ENCODE data around the gene UBAP2.
A peak's percentile ranks its signal among the peaks of the same experiment; 100 is the strongest.

The UBAP2 gene

GRCh38 chr9:34048727-34049629, at the start of gene UBAP2:
Gene UBAP2, minus strand, starts transcription at chr9:34048887. Its CDS starts 31,739 bp downstream, at chr9:34017148.
- TF ChIP-seq CTCF (IDR thresholded peaks at IDR 0.05), result peak; percentile 41
- Histone ChIP-seq H3K36me3 (no peaks in the 10 kb centered on the region), H3K4me3 (ENCODE audit: low read depth in 1 of 2, low read length in 1 of 2) (peak within 1 kb of the TSS; percentile 100), H3K27ac (peak within 1 kb of the TSS; percentile 89), H3K4me1 (ENCODE audit: control insufficient read depth in 1 of 2, insufficient read depth in 1 of 2, low read depth in 1 of 2, low read length in 1 of 2) (peaks cover 26% of the 10 kb centered on the region in 2 experiments), H3K9me3 (no peaks in the 10 kb centered on the region), H3K27me3 (no peaks in the 10 kb centered on the region)

GRCh38 chr9:34098307-34098706, 49.6 kb upstream of the UBAP2 start:
- no peak for TF ChIP-seq CTCF (IDR thresholded peaks at IDR 0.05)
- peaks cover 97% of the 10 kb centered on the region for H3K36me3 ChIP-seq
- no peaks in the 10 kb centered on the region for H3K4me1 ChIP-seq (ENCODE audit: control insufficient read depth in 1 of 2, insufficient read depth in 1 of 2, low read depth in 1 of 2, low read length in 1 of 2)
- H3K4me3 ChIP-seq (ENCODE audit: low read depth in 1 of 2, low read length in 1 of 2), result no peak overlapping the region
- no peaks in the 10 kb centered on the region for H3K9me3 ChIP-seq
- no peak overlapping the region for H3K27ac ChIP-seq
- no peaks in the 10 kb centered on the region for H3K27me3 ChIP-seq

GRCh38 chr9:34097865-34098264, 49.2 kb upstream of the UBAP2 start:
- no peak for TF ChIP-seq CTCF (IDR thresholded peaks at IDR 0.05)
- H3K36me3 ChIP-seq, result peaks cover 97% of the 10 kb centered on the region
- no peaks in the 10 kb centered on the region for H3K9me3 ChIP-seq
- no peak overlapping the region for H3K27ac ChIP-seq
- no peaks in the 10 kb centered on the region for H3K4me1 ChIP-seq (ENCODE audit: control insufficient read depth in 1 of 2, insufficient read depth in 1 of 2, low read depth in 1 of 2, low read length in 1 of 2)
- no peak overlapping the region for H3K4me3 ChIP-seq (ENCODE audit: low read depth in 1 of 2, low read length in 1 of 2)
- no peaks in the 10 kb centered on the region for H3K27me3 ChIP-seq

GRCh38 chr9:34096751-34097150, 48.1 kb upstream of the UBAP2 start:
- H3K4me1 ChIP-seq (ENCODE audit: control insufficient read depth in 1 of 2, insufficient read depth in 1 of 2, low read depth in 1 of 2, low read length in 1 of 2), result no peaks in the 10 kb centered on the region
- H3K4me3 ChIP-seq (ENCODE audit: low read depth in 1 of 2, low read length in 1 of 2), result no peak overlapping the region
- peaks cover 97% of the 10 kb centered on the region for H3K36me3 ChIP-seq
- H3K9me3 ChIP-seq, result no peaks in the 10 kb centered on the region
- no peak for TF ChIP-seq CTCF (IDR thresholded peaks at IDR 0.05)
- no peak overlapping the region for H3K27ac ChIP-seq
- no peaks in the 10 kb centered on the region for H3K27me3 ChIP-seq

GRCh38 chr9:34093578-34093977, 44.9 kb upstream of the UBAP2 start:
- TF ChIP-seq CTCF (IDR thresholded peaks at IDR 0.05), result no peak
- Histone ChIP-seq H3K4me1 (ENCODE audit: control insufficient read depth in 1 of 2, insufficient read depth in 1 of 2, low read depth in 1 of 2, low read length in 1 of 2) (no peaks in the 10 kb centered on the region), H3K9me3 (peaks cover 1% of the 10 kb centered on the region), H3K27ac (no peak overlapping the region), H3K36me3 (peaks cover 100% of the 10 kb centered on the region), H3K4me3 (ENCODE audit: low read depth in 1 of 2, low read length in 1 of 2) (no peak overlapping the region), H3K27me3 (no peaks in the 10 kb centered on the region)

Data from neutrophil (primary cell).